Measurements from ENCODE around the gene ROR2. TPM values are rescaled to one million over a fixed set of nuclear protein-coding genes. Genes with fewer than 3 reads are reported as not detected.

ROR2 gene
- total RNA-seq, 1 donor from 2014 or later = 18.6 TPM

- peak; percentile 66 for TF ChIP-seq CTCF (IDR thresholded peaks at IDR 0.05)
- DNase-seq (ENCODE audit: low spot score) = no peak
- Mint-ChIP-seq H3K4me3 (ENCODE audit: unreplicated experiment) (peak overlapping the region; percentile 73), H3K9me3 (ENCODE audit: low read depth) (peaks cover 4% of the 10 kb centered on the region), H3K36me3 (ENCODE audit: low read depth) (no peaks in the 10 kb centered on the region), H3K4me1 (ENCODE audit: low read depth) (peaks cover 42% of the 10 kb centered on the region), H3K27ac (ENCODE audit: unreplicated experiment) (no peak overlapping the region), H3K27me3 (ENCODE audit: low read depth) (no peaks in the 10 kb centered on the region)
Measured at GRCh38 chr9:91948597-91949391, 1.2 kb downstream of the ROR2 start.

DNA sequence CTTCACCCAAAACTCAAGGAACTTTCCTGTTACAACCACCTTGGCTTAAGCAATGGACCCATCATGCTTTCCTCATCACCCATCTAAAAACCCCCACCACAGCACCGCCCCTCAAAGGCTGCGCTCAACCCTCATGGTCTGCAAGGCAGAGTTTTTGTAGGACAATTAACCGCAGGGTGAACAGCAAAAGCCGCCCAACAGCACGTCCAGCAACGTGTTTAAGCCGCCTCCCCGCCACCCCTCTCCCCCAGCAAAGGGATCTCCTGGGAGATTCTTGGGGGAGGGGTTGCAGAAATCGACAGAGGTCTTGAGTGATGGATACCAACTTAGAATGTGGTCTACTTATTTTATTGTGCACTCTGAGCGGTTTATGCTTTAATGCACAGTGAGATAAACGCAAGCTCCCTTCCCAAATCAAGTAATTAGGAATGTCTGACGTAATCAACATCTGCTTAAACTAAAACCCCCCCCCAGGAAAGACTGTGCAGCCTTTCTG, 1.9 kb downstream of the ROR2 start:
- no peak overlapping the region for H3K27ac Mint-ChIP-seq (ENCODE audit: unreplicated experiment)
- TF ChIP-seq CTCF (IDR thresholded peaks at IDR 0.05) = no peak
- no peaks in the 10 kb centered on the region for H3K27me3 Mint-ChIP-seq (ENCODE audit: low read depth)

DNA sequence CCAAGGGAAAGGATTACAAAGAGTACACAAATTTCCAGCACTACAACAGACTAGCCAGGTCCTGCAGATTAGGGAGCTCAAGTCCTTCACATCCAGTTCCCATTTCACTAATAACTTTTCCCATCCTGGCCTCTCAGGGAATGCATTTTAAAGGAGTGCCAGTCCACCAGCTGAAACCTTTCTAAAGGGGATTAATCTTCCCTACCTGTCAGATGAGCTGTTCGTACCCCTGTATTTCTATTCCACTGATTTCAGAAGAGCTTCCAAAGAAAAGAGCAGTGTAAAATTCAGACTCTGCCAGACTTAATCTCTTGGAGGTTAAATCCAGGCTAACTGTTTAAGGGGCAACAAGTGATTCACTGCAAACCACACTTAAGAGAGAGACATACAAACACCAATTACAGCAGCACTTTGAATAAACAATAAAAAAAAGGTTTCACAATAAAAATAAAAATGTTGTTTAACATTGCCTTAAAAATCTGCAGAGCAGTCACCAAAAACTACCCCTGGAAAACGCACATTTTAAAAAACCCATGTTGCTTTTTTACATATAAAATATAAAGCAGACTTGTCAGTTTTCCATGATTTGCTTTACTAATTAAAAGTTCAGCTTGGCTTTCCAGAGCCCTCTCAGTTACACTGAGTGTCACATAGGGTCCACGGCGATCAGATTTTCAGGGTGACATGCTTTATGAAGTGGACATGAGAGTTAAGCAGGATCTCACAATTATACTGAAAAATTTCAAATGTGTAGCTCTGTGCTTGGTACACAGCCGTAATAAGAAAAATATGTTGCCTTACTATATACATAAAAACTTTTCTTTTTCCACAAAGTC, 3.2 kb downstream of the ROR2 start:
- no peak overlapping the region for H3K27ac Mint-ChIP-seq (ENCODE audit: unreplicated experiment)
- H3K4me1 Mint-ChIP-seq (ENCODE audit: low read depth) = peaks cover 48% of the 10 kb centered on the region
- TF ChIP-seq CTCF (IDR thresholded peaks at IDR 0.05) = no peak
- H3K27me3 Mint-ChIP-seq (ENCODE audit: low read depth) = no peaks in the 10 kb centered on the region
- DNase-seq (ENCODE audit: low spot score) = no peak
- peaks cover under 1% of the 10 kb centered on the region for H3K9me3 Mint-ChIP-seq (ENCODE audit: low read depth)
- H3K36me3 Mint-ChIP-seq (ENCODE audit: low read depth) = no peaks in the 10 kb centered on the region
- H3K4me3 Mint-ChIP-seq (ENCODE audit: unreplicated experiment) = no peak overlapping the region

More for the DNA sequence above, 1.9 kb downstream of the ROR2 start:
- no peak for DNase-seq (ENCODE audit: low spot score)
- peaks cover 4% of the 10 kb centered on the region for H3K9me3 Mint-ChIP-seq (ENCODE audit: low read depth)
- H3K4me3 Mint-ChIP-seq (ENCODE audit: unreplicated experiment) = peak overlapping the region; percentile 73
- peaks cover 42% of the 10 kb centered on the region for H3K4me1 Mint-ChIP-seq (ENCODE audit: low read depth)
- no peaks in the 10 kb centered on the region for H3K36me3 Mint-ChIP-seq (ENCODE audit: low read depth)

DNA sequence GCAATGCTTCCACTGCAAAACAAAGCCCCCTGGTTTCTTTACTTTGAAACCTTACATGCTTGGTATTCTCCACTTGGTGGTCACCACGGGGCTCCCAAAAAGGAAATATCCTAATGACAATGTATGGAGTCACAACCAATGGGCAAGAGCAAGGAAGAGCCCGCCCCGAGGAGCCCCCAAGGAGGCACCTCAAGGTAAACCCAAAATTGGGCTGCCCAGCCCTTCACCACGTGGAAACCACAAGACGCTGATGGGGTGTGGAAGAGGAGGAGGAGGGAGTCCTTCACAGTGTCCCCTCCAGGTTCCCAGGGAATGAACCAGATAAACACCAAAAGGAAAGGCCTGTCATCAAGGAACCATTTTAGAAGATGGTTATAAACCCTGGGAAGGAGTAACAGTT, 3.8 kb downstream of the ROR2 start:
- Mint-ChIP-seq H3K27me3 (ENCODE audit: low read depth) (no peaks in the 10 kb centered on the region), H3K4me3 (ENCODE audit: unreplicated experiment) (no peak overlapping the region), H3K4me1 (ENCODE audit: low read depth) (peaks cover 48% of the 10 kb centered on the region), H3K36me3 (ENCODE audit: low read depth) (no peaks in the 10 kb centered on the region), H3K9me3 (ENCODE audit: low read depth) (no peaks in the 10 kb centered on the region), H3K27ac (ENCODE audit: unreplicated experiment) (no peak overlapping the region)
- no peak for DNase-seq (ENCODE audit: low spot score)
- no peak for TF ChIP-seq CTCF (IDR thresholded peaks at IDR 0.05)

Data from chondrocyte (in vitro differentiated cells).